ENCODE data around the gene GPX7.
"Not testable (repeated sequence)": the region's sequence is repeated elsewhere in the genome, so short reads cannot be mapped to it uniquely, and the experiment has no call there.

Gene GPX7

DNA sequence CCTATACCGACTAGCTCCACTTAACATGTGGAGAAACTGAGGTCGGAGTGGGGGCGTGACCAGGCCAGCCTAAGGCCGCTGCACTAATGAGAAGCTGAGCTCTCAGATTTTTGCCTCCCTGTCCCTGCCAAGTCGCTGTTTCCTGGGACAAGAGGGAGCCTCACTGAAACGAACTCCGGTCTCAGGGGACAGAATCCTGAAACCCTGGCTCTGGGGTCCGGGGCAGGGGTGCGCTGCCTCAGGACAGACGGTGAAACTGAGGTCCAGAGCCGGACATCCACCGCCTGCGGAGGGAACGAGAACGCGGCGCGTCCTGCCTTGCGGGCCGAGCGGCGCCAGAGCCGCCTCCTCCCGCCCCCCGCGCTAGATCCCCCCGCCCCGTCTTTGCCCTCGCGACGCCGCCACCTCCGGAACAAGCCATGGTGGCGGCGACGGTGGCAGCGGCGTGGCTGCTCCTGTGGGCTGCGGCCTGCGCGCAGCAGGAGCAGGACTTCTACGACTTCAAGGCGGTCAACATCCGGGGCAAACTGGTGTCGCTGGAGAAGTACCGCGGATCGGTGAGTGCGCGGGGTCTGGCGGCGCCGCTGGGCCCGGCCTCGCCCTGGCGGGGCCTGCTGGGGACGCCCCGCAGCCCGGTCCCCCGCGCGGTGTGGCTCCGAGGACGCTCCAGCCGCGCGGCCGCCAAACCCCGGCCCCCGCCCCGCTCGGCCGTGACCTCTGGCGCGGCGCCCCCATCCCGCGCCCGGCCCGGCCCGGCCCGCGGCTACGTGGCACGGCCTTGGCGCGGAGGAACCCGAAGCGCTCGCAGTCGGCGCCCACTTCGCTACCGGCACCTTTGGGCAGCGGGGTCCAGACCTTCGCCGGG is at the start of gene GPX7:
TSS of gene GPX7 (plus strand) at position 381 of the 865 bp plus-strand sequence. CDS start at position 420, 39 bp downstream.
- DNase-seq: peak in 2 of 3 donors; percentile 31 to 48

DNA sequence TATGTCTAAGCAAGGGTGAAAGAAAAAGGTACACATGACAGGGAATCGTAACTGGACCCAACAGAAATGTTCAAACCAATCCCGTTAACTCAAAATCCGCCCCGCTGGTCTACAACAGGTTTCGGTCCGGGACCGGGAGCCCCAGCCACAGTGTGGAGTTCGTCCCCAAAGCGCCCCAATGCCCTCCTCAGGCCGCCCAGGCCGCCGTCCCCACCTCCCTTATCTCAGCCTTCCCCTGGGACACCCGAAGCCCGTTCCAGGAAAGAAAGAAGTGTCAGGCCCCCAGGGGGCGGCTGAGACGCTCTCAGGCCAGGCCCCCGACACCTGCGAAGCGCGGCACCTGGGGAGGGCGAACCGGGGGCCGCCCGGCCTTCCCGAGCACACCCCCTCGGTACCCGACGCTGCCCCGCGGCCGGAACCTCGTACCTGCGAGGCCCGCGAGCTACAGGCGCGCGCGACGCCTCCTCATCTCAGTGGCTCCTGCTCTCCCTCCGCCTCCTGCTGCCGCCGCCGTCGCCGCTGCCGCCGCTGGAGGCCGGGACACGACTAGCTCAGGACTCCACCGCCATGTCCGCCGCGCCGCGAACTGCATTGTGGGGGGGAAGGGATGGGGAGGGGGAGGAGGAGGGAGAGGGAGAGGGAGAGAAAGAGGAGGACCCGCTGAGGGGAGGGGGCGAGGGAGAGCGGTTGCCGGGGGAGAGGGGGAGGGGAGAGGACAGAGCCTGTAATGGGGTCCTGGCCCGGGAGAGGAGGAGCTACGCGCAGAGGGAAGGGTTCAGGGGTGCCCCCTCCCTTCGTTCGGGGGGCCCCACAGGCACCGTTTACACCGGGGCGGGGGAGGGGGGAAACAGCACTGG is 49.4 kb upstream of the GPX7 start, which contains the start of gene TUT4:
TSS of gene TUT4 (minus strand) at position 588 of the 857 bp plus-strand sequence. CDS start 26,812 bp downstream, outside the sequence.
- DNase-seq: peak; percentile 67 to 87 (median 79)

DNA sequence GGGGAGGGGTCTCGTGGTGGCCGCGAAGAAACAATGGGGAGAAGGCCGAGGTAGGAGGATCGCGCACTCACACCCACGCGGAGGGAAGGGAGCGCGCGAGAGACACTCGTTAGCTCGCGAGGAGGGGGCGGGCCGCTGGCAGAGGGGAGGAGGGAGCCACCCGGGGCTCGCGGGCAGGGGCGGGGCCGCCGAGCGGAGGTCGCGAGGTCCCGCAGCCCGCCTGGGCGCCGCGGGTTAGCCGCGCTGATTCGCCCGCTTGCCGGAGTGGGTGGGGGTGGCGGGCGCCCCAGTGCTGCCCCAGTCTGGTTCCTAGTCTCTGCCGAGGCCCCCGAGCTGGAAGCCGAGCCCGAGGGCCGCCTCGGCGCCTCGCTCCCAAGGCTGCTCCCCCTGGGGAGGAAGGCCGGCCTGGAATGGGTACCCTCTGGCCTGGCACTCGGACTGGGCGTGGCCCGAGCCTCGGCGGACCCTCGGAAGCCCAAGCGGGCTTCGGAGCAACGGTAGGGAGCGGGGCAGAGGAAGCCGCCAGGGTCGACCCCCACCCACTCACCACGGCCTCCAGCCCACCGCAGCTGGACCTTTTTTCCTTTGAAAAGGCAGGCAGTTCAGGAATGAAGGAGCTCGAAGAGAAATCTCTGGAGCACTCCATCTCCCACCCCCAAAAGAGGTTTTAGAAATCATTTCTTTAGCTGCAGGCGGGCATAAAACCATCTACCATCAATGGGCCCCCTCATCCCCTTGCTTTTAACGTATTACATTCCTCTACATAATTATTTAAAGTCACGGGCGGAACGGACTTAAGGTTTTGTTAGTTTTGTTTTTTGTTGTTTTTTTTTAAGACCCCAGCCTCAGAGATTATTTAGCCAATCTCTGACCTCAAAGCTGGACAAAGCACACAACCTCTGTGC is 48.6 kb upstream of the GPX7 start:
- DNase-seq: peak; percentile 86 to 96 (median 86)

DNA sequence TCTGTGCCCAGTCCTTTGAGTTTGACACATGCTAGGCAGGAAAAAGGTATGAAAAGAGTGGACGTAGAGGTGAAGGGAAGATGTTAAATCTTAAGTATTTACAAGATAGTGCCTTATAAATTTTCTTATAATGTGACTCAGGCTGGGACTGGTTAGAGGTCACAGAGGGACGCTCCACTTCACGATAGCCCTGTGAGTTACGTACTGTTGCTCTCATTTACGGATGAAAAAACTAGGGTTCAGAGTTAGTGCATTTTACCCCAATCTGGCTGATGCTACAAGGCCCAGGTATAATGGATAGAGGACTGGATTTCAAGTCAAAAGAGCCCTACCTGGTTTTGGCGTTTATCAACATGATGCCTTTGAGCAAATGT is 47.9 kb upstream of the GPX7 start:
- no peak for DNase-seq

DNA sequence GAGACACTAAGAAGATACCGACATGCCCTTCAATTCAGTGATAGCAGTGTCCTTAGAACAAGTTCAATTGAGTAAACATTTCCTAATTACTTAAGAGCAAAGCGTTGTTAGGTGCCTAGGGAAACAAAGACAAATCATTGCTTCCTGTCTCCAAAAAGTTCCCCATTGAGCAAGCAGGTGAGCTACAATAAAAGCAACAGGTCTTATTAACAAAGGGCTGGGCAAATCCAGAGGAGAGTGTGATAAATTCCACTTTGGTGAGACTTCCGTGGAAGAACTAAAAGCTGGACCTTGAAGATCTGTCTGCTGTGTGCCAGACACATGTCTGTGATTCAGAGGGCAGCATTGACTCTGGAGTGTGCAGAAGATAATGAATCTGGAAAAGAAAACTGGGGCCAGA is 47.4 kb upstream of the GPX7 start:
- DNase-seq: no peak

DNA sequence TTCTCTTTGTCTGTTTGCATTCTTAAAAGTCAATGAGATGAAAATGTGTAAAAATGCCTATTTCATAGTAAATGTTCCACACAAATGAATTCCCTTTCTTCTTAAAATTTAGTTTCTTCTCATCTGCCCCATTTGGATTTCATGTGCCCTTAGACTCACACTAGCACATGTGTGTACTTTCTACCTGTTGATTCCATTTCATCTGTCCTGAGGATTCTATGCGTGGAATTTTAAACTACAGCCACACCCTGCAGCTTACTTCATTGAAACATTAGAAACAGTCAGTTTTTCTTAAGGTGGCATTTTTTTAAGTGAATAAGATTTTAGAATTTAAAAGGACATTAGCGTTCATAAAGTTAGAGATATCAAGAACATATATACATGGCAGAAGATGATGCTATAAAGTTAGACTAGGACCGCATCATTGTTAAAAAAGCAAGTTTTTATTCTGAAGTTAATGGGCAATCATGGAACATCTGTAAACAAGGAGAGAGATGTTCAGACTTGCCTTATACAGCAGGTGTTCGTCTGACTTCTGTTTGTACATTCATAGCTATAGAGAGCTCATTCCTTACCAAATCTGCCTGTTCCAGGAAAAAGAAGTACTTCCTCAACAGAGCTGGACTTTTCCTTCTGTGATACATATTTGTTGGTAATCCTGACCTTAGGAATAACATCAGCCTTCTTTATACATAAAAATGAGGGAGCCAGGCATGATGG is 45.4 kb upstream of the GPX7 start:
- no peak for DNase-seq

DNA sequence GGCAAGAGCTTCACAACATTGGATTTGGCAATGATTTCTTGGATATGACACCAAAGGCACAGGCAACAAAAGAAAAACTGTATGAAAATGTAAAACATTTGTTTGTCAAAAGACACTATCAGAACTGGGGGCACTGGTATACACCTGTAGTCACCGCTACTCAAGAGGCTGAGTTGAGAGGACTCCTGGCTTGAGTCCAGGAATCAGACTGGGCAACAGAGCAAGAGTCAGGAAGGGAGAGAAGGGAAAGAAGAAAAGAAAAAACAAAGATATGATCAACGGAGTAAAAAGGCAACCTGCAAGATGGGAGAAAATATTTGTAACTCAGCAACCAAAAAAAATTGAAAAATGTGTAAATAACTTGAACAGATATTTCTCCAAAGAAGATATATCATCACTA is 43.2 kb upstream of the GPX7 start:
- DNase-seq: no peak

DNA sequence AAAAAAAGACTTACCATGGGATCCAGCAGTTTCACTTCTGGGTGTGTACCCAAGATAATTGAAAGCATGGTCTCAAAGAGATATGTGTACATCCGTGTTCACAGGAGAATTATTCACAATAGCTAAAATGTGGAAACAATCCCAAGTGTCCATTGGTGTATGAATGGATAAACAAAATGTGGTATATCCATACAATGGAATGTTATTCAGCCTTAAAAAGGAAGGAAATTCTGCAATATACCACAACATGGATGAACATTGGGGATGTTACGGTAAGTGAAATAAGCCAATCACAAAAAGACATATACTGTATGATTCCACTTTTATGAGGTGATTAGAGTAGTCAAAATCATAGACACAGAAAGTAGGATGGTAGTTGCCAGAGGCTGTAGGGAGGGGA is 42.3 kb upstream of the GPX7 start:
- DNase-seq: no peak

DNA sequence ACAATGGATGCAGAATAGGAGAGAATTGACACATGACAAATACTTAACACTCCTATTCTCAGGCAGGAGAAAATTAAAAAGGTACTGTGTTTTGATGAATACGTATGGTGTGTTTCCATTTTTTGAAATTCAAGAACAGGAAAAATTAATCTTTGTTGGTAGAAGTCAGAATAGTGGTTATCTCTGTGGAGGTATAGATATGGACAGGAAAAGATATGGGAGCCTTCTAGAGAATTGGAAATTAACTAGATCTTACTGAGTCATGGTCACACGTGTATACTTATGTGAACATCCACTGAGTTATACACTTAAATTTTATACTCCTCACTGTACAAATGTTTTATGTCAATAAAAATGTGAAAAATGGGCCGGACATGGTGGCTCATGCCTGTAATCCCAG is 39.4 kb upstream of the GPX7 start:
- no peak for DNase-seq

DNA sequence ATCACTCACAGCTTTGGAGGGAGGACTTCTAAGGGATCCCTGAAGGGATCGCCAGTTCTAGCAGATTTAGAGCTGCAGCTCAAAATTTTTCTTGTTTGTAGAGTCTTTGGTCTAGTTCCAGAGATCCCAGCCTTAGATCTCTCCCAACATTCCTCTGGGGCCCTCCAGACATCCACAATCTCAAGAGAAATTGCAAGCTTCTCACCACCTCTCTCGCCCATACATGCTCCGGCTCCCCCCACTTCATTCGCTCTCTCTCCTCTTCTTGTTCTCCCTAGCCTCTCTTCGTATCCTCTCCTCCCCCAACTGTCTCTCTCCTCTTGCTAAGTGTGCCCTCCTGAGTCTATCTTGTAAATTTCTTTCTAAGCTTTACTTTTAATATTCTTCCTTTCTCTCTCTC is 34.2 kb upstream of the GPX7 start:
- no peak for DNase-seq

DNA sequence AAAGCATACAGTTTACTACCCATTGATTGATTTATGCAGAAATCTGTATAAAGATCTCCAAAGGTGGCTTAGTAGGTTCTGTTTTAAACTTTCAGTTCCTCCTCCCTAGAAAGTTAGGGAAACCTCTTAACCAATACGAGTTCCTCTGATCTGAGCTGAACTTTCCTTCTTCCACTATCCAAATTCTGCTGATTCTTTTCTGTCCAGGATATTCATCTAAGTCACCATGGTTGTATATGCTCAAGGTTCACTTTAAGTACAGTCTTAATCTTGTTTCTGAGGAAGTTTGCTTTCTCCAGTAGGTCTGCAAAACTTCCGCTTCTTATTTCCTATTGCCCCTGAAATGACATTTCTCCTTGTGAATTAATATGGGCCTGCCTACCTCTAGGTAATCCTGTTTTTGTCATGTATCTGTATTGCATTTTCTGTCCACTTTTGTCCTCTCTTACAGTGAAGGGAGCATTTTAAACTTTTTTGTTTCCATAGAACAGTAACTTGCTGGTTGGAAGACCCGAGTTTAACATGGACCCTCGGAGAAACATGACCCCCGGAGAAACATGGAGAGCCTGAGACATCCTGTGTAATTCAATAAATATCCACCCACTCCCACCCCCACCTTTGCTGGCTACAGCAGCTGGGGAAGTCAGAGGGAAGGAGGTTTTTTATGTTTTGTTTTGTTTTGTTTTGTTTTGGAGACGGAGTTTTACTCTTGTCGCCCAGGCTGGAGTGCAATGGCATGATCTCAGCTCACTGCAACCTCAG is 32.5 kb upstream of the GPX7 start:
- peak; percentile 32 to 57 (median 48) for DNase-seq

DNA sequence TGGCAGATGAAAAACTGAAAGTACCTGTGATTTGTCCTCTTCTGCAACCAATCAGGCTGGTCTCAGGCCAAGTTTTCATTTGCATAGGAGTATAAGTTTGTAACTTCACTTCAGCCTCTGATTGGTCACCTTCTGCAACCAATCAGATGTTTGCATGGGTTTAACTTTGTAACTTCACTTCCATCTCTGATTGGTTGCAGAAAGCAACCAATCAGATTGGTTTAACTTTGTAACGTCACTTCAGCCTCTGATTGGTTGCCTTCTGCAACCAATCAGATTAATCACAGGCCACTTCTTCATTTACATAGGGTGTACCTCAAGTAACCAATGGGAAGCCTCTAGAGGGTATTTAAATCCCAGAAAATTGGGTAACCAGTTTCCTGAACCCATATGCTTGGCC is 30.4 kb upstream of the GPX7 start:
- peak in 2 of 3 donors; percentile 30 to 52 for DNase-seq

DNA sequence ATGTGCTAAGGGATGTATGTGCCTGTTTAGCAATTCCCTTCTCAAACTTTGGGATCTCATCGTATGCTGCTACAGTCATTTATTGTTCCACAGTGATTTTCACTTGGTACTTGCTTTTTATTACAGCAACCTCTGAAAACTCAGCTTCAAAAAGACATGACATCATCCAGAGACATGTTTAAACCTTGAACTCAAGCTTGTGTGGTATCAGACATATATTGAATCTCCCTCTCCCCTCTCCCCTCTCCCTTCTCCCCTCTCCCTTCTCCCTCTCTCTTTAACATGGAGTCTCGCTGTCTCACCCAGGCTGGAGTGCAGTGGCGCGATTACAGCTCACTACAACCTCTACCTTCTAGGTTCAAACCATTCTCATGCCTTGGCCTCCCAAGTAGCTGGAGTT is 29.8 kb upstream of the GPX7 start:
- DNase-seq: no peak

DNA sequence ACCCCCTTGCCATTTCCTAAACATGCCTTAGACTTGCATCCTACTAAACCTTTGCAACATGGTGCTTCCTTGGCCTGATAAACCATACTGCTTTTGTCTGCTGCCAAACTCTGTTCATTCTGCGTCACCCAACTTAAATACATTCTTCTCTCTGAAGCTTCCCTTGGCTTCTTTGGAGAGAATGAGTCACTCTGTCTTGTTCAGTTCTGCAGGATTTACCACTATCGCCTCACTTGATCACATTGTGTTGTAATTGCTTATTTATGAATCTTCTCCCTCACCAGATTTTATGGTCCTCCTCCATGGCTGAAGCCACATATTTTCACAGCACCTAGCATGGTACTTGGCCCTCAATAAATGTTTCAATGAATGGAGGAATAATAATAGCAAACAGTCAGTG is 27.6 kb upstream of the GPX7 start:
- DNase-seq: peak in 2 of 3 donors; percentile 19 to 27

DNA sequence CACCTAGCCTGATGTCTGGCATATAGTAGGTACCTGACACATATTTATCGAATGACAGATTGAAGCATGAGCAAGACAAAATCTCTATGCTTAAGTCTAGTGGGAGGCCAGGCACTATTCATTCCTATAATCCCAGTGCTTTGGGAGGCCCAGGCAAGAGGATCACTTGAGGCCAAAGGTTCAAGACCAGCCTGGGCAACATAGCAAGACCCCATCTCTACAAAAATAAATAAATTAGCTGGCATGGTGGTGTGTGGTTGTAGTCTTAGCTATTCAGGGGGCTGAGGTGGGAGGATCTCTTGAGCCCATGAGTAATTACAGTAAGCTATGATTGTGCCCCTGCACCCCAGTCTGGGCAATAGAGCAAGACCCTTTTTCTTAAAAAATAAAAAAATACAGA is 26.1 kb upstream of the GPX7 start:
- no peak for DNase-seq

DNA sequence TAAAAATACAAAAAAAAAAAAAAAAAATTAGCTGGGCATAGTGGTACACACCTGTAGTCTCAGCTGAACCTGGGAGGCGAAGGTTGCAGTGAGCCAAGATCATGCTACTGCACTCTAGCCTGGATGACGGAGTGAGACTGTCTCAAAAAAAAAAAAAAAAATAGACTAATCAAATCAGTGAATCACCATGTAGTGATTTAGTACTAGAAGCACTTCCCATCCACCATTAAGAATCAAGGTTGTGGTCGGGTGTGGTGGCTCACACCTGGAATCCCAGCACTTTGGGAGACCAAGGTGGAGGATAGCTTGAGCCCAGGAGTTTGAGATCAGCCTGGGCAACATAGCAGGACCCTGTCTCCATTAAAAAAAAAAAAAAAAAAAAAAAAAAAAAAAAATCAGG is 24.1 kb upstream of the GPX7 start:
- not testable (repeated sequence) for DNase-seq

DNA sequence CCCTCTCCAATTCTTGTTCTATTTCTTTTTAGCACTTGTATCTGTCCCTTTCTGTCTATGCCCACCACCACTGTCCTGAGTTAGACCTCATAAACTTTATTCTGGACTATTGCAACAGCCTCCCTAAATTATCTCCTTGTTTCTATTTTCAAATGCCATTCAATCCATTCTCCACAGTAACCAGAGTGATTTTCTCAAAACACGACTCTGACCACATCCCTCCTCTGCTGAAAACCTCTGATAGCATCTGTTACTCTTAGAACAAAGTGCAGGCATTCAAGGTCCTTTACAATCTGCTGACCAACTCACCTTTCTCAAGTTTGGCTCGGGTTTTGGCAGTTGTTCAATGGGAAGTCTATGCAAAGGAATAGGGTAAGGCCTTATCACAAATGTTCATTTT is 22.8 kb upstream of the GPX7 start:
- DNase-seq: no peak

DNA sequence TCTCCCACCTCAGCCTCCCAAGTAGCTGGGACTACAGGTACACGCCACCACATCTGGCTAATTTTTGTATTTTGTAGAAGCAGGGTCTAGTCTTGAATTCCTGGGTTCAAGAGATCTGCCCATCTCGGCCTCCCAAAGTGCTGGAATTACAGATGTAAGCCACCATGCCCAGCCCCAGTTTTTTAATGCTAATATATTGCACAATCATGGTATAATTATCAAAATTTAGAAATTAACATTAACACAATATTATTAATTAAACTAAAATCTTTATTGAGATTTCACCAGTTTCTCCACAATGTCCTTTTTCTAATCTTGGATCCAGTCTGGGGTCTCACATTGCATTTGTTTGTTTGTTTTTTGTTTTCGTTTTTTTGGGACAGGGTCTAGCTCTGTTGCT is 21.9 kb upstream of the GPX7 start:
- DNase-seq: no peak

DNA sequence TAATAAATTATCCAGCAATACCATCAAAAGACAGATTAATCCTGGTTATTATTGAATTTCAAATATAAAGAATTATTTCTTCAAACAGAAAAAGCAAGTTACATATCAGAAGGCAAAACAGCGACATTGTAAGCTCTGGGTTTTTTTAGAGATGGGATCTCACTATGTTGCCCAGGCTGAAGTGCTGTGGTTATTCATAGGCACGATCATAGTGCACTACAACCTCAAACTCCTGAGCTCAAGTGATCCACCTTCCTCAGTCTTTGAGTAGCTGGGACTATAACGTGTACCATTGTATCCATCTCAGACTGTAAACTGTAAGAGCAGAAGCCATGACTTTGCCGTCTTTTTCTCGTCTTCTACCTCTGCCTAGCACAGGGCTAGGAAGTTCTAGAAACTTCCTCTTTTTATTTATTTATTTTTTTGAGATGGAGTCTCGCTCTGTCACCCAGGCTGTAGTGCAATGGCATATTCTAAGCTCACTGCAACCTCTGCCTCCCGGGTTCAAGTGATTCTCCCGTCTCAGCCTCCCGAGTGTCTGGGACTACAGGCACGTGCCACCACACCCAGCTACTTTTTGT is 20.0 kb upstream of the GPX7 start:
- DNase-seq: peak in 1 of 3 donors; percentile 20

DNA sequence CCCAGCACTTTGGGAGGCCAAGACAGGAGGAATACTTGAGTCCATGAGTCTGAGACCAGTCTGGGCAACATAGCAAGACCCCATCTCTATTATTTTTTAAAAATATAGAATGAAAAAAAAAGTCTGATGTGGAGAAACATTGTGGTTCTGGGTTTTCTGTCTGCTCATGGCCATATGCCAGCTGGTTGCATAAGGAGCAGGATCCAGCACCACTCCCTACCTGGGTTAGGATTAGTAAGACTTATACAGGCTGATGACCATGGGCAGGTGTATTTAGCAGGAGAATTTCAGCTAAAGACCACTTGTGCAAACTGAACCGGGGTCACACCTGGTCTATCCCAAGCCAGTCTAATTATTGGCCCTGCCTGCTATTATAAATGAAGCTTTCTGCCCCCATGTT is 16.7 kb upstream of the GPX7 start:
- no peak for DNase-seq

DNA sequence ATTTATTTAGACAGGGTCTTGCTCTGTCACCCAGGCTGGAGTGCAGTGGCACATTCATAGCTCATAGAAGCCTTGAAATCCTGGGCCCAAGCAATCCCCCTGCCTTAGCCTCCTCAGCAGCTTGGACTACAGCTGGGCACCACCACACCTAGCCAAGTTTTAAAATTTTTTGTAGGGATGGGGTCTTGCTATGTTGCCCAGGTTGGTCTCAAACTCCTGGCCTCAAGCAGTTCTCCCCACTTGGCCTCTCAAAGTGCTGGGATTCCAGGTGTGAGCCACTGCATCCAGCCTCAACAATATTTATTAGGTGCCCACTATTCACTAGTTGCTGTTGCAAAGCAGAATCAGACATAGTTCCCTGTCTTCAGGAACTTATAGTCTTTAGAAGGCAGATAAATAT is 14.1 kb upstream of the GPX7 start:
- DNase-seq: no peak
